OCI-LY1 (cell line): ENCODE data around the gene GOLGA8T.
"Not testable (repeated sequence)": the region's sequence is repeated elsewhere in the genome, so short reads cannot be mapped to it uniquely, and the experiment has no call there.

Source experiments
- EZH2 ChIP-seq: fragments of 200-600 bp; sonication (generic), shearing (Covaris generic); IDR thresholded peaks from 2 replicates; pipeline ENCODE4 v1.8.0; 2017; ENCODE audit warnings: borderline replicate concordance, mixed run types, mild to moderate bottlenecking, antibody characterized with exemption, low read length, moderate library complexity, mixed read lengths
- TF ChIP-seq, protein P1 (sequence below): fragments of 200-600 bp; sonication (generic), shearing (Covaris generic); IDR thresholded peaks from 2 replicates; pipeline ENCODE4 v1.5.1; 2017; ENCODE audit warnings: mild to moderate bottlenecking, antibody characterized with exemption, low read length, moderate library complexity, mixed read lengths

- TF ChIP-seq, protein P1, sequence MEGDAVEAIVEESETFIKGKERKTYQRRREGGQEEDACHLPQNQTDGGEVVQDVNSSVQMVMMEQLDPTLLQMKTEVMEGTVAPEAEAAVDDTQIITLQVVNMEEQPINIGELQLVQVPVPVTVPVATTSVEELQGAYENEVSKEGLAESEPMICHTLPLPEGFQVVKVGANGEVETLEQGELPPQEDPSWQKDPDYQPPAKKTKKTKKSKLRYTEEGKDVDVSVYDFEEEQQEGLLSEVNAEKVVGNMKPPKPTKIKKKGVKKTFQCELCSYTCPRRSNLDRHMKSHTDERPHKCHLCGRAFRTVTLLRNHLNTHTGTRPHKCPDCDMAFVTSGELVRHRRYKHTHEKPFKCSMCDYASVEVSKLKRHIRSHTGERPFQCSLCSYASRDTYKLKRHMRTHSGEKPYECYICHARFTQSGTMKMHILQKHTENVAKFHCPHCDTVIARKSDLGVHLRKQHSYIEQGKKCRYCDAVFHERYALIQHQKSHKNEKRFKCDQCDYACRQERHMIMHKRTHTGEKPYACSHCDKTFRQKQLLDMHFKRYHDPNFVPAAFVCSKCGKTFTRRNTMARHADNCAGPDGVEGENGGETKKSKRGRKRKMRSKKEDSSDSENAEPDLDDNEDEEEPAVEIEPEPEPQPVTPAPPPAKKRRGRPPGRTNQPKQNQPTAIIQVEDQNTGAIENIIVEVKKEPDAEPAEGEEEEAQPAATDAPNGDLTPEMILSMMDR, result not testable (repeated sequence)
- TF ChIP-seq EZH2, result not testable (repeated sequence)
Measured at GRCh38 chr15:30192892-30193291, 58.0 kb downstream of the GOLGA8T start.
